ENCODE data around the gene GPR39. TPM values are rescaled to one million over a fixed set of nuclear protein-coding genes. Genes with fewer than 3 reads are reported as not detected.

Gene GPR39
- total RNA-seq, 2 experiments from 2014 or later: 0.13 TPM; not detected in 1

GRCh38 chr2:132593171-132593570 lies 176.6 kb downstream of the GPR39 start:
- H3K4me1 ChIP-seq (ENCODE audit: insufficient read depth, low read length, poor library complexity, severe bottlenecking): no peaks in the 10 kb centered on the region
- ChIA-PET POLR2A (interaction anchor here (0.7 kb wide), 1 partner anchor 9 kb away, joined by 4 read pairs; no protein-coding TSS in a partner anchor), CTCF (ENCODE audit: unreplicated experiment) (no interaction called here)
- no peak overlapping the region for H2AFZ ChIP-seq (ENCODE audit: low read length)
- TF ChIP-seq, protein P1, sequence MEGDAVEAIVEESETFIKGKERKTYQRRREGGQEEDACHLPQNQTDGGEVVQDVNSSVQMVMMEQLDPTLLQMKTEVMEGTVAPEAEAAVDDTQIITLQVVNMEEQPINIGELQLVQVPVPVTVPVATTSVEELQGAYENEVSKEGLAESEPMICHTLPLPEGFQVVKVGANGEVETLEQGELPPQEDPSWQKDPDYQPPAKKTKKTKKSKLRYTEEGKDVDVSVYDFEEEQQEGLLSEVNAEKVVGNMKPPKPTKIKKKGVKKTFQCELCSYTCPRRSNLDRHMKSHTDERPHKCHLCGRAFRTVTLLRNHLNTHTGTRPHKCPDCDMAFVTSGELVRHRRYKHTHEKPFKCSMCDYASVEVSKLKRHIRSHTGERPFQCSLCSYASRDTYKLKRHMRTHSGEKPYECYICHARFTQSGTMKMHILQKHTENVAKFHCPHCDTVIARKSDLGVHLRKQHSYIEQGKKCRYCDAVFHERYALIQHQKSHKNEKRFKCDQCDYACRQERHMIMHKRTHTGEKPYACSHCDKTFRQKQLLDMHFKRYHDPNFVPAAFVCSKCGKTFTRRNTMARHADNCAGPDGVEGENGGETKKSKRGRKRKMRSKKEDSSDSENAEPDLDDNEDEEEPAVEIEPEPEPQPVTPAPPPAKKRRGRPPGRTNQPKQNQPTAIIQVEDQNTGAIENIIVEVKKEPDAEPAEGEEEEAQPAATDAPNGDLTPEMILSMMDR (conservative IDR thresholded peaks at IDR 0.05; ENCODE audit: low read length): no peak
- no peak for TF ChIP-seq EZH2phosphoT487 (IDR thresholded peaks at IDR 0.05; ENCODE audit: borderline replicate concordance, low read depth, low read length)
- no peaks in the 10 kb centered on the region for H3K9me2 ChIP-seq (ENCODE audit: insufficient read depth, low read length)
- no peak overlapping the region for H3K27ac ChIP-seq (ENCODE audit: low read depth, low read length, poor library complexity, severe bottlenecking)
- H3K4me2 ChIP-seq (ENCODE audit: low read length): no peak overlapping the region
- no peaks in the 10 kb centered on the region for H3K79me2 ChIP-seq (ENCODE audit: insufficient read depth, low read depth, low read length)
- H3K4me3 ChIP-seq (ENCODE audit: low read depth, low read length, poor library complexity, severe bottlenecking): no peak overlapping the region
- DNase-seq (ENCODE audit: low spot score): no peak
- intact Hi-C loops (cut with micrococcal nuclease; ENCODE audit: unreplicated experiment): no loop called here
- no peaks in the 10 kb centered on the region for H3K36me3 ChIP-seq (ENCODE audit: insufficient read depth, low read length)
- BruUV-seq (replicated peaks): no TSS peak
- H4K20me1 ChIP-seq (ENCODE audit: insufficient read depth, low read length): no peaks in the 10 kb centered on the region
- H3K9me3 ChIP-seq (ENCODE audit: low read length): no peaks in the 10 kb centered on the region

DNA sequence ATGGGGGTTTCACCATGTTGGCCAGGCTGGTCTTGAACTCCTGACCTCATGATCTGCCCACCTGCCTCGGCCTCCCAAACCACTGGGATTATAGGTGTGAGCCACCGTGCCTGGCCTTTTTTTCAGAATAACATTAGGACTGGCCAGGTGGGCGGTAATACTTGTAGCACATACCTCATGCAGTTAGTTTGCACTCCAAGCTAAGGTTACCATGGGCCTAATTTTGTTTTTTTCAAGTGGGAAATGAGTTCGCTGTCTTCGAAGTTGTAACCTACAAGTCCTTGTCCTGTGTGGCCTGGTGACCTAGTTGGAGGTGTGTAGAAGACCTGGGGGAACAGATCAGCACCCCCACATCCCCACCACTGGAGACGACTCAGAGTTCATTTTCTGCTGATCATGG lies 178.6 kb downstream of the GPR39 start:
- Histone ChIP-seq H4K20me1 (ENCODE audit: insufficient read depth, low read length) (no peaks in the 10 kb centered on the region), H2AFZ (ENCODE audit: low read length) (no peak overlapping the region), H3K27ac (ENCODE audit: low read depth, low read length, poor library complexity, severe bottlenecking) (no peak overlapping the region), H3K79me2 (ENCODE audit: insufficient read depth, low read depth, low read length) (no peaks in the 10 kb centered on the region), H3K36me3 (ENCODE audit: insufficient read depth, low read length) (no peaks in the 10 kb centered on the region), H3K4me1 (ENCODE audit: insufficient read depth, low read length, poor library complexity, severe bottlenecking) (no peaks in the 10 kb centered on the region), H3K9me3 (ENCODE audit: low read length) (no peaks in the 10 kb centered on the region), H3K9me2 (ENCODE audit: insufficient read depth, low read length) (no peaks in the 10 kb centered on the region), H3K4me3 (ENCODE audit: low read depth, low read length, poor library complexity, severe bottlenecking) (no peak overlapping the region), H3K4me2 (ENCODE audit: low read length) (no peak overlapping the region)
- CTCF ChIA-PET (ENCODE audit: unreplicated experiment): no interaction called here
- intact Hi-C loops (cut with micrococcal nuclease; ENCODE audit: unreplicated experiment): no loop called here
- DNase-seq (ENCODE audit: low spot score): no peak
- POLR2A ChIA-PET: interaction anchor here (0.8 kb wide), 1 partner anchor 8 kb away, joined by 3 read pairs; no protein-coding TSS in a partner anchor
- TF ChIP-seq, protein P1 (conservative IDR thresholded peaks at IDR 0.05; ENCODE audit: low read length): no peak
- TF ChIP-seq EZH2phosphoT487 (IDR thresholded peaks at IDR 0.05; ENCODE audit: borderline replicate concordance, low read depth, low read length): no peak
- BruUV-seq (replicated peaks): no TSS peak

- TF ChIP-seq, protein P1 (conservative IDR thresholded peaks at IDR 0.05; ENCODE audit: low read length): no peak
- no peak for TF ChIP-seq EZH2phosphoT487 (IDR thresholded peaks at IDR 0.05; ENCODE audit: borderline replicate concordance, low read depth, low read length)
- CTCF ChIA-PET (ENCODE audit: unreplicated experiment): no interaction called here
- Histone ChIP-seq H3K9me2 (ENCODE audit: insufficient read depth, low read length) (no peaks in the 10 kb centered on the region), H3K36me3 (ENCODE audit: insufficient read depth, low read length) (no peaks in the 10 kb centered on the region), H3K4me3 (ENCODE audit: low read depth, low read length, poor library complexity, severe bottlenecking) (no peak overlapping the region), H3K4me2 (ENCODE audit: low read length) (no peak overlapping the region), H2AFZ (ENCODE audit: low read length) (no peak overlapping the region), H3K4me1 (ENCODE audit: insufficient read depth, low read length, poor library complexity, severe bottlenecking) (no peaks in the 10 kb centered on the region), H3K79me2 (ENCODE audit: insufficient read depth, low read depth, low read length) (no peaks in the 10 kb centered on the region), H3K27ac (ENCODE audit: low read depth, low read length, poor library complexity, severe bottlenecking) (no peak overlapping the region), H4K20me1 (ENCODE audit: insufficient read depth, low read length) (no peaks in the 10 kb centered on the region), H3K9me3 (ENCODE audit: low read length) (no peaks in the 10 kb centered on the region)
- intact Hi-C loops (cut with micrococcal nuclease; ENCODE audit: unreplicated experiment): no loop called here
- BruUV-seq (replicated peaks): no TSS peak
- DNase-seq (ENCODE audit: low spot score): no peak
- POLR2A ChIA-PET: no interaction called here
Observed at GRCh38 chr2:132595693-132596092, 179.1 kb downstream of the GPR39 start.
